NCI-H2196 treated with DMSO at 0.1 percent for 48 hours (cell line): Measurements from ENCODE around the gene DPYSL5.

Experiments used
- DNase-seq: peaks from one replicate; lab custom pipeline; 2025; ENCODE audit not compliant: unreplicated experiment; lab: John Stamatoyannopoulos, UW

The DPYSL5 gene

DNA sequence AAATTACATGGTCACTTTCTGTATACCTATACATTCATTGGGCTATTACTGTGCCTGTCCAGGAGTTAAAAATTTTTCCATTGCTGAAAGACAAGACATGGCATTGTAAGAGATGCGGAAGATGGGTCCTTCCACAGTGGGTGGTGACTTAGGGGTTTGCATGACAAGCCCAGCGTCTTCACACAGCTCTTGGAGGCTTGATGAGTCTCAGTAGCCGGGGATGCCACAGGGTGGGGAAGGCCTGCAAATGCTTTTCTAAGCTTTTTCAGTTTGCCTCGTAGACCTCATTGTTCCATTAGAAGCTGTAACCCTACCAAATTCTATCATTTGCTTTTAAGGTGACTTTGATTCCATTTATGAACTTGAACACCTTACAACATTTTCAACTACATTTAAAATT, 104.4 kb downstream of the DPYSL5 start:
- no peak for DNase-seq

DNA sequence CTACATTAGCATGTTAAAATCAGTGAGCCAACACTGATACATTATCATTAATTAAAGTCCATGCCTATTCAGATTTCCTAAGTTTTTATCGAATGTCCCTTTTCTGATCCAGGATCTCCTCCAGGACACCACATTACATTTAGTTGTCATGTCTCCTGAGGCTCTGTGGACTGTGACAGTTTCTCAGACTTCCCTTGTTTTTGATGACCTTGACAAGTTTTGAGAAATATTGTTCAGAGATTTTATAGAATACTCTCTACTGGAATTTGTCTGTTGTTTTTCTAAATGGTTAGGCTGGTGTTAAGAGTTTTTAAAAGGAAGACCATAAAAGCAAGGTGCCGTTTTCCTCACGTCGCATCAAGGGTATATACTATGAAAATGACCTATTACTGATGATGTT, 106.2 kb downstream of the DPYSL5 start:
- DNase-seq = no peak

DNA sequence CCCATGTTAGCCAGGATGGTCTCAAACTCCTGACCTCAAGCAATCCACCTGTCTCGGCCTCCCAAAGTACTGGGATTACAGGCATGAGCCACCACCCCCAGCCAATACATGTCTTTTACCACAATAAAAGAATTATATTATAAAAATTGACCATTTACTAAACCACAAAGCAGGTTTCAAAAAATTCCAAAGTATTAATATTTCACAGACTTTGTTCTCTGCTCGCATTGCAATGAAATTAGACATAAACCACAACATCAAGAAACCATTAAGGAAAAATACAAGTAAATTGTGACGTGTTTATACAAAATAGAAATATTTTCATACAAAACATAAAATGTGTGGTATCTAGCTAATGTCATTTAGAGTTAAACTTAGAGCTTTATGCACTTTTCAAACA, 109.1 kb downstream of the DPYSL5 start:
- no peak for DNase-seq

DNA sequence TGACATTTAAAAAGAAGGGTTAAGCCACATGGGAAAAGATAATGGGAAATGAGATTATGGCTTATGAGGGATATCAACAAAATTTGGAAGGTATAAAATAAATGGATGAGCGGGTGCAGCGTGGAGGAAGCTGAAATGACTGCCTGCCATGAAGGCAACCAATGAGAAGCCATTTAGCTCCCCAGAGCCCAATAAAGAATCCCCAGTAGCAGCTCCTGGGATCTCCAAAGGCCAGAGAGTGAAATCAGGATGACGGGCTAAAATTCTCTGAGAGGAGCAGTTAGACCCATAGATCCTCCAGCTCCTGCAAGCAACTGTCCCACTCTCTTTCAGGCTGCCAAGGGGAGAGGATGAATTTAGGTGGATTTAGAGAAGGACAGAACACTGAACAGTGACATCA, 109.6 kb downstream of the DPYSL5 start:
- DNase-seq = no peak

DNA sequence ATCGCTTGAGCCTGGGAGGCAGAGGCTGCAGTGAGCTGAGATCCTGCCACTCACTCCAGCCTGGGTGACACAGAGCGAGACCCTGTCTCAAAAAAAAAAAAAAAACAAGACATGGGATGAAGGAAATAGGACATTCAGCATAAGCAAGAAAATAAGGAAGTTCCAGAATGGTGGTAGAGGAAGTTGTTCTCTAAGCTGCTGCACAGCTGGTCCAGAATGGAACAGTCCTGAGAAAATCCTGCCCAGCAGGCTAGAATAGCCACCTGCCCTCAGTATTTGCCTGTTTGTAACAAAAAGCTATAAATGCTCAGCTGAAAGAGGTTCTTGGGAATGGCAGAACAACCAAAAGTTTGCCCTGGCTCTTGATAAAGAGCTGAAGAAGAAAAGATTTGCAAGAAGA, 111.4 kb downstream of the DPYSL5 start:
- no peak for DNase-seq

DNA sequence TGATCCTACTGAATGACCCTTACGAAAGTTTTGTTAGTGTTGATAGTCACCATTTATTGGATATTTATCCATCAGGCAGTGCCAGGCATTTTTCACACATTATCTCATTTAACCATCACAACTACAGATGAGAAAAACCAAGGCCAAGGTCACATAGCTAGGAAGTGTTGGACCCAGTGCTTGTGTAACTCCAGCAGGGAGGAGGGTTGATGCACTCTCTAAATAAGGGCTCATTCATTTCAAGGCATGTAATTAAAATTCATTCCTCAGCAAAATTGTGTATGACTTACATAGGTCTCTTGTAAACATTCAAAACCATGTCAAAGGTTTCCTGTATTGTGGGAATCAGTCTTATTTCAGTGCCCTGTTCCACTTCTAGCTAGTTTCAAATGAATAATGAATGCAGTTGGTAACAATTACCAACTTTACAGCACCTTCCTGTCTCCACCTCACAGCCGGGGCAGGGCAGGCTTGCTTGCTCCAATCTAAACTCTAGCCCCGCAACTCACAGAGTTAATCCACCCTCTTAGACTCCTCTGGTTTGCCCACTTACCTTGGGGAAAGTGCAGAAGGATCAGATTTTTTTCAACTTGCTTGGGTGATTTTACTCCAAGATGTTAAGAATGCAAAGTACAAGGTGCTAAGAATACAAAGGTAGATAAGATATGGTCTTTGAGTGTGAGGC, 116.7 kb downstream of the DPYSL5 start:
- DNase-seq = no peak

DNA sequence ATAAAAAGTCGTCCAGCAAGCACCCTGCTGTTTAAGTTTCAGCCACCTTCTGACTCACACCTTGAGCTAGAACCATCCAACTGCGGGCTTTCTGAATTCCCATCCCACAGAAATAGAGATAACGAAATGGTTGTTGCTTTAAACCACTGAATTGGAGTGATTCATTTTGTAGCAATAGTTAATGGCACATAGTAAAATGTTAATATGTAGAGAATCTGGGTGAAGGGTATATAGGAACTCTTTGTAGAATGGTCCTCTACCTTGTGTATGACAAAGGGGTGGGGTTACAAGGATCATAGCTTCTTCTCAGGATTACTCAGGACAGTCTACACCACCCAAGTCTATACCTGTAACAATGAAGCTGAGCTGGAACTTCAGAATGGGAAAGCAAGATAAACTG, 120.1 kb downstream of the DPYSL5 start:
- DNase-seq = no peak

DNA sequence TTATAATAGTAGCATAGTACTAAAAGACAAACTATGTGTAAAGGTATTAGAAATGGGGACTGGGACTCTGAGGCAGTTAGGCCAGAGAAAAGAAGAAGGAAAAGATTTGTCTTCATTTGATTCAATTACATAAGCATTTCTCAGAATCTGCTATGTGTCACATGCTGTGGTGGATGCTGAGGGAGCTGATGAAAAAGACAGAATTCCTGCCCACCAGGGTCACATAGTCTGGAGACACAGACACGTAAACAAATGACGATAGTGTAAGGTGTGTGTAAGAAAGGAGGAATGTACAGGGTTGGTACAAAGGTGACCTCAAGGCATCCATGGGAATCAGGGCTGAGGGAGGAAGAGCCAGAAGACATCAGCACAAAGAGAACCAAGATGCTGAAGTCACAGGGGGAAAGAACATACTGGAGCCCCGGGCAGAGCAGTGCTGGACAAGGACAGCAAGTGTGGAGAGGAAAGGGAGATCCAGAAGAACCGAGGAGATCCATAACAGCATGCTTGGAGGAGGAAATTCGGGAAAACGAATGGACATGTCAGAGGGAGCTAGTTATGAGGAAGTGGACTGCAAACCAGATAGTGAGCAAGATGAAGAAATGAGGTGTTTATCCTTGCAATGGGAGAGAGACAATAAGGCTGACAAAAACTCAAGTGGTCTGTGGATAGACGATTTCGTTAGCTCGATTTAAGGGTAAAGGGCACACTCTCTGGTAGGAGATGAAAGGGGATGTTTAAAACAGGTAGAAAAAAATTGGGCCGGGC, 121.3 kb downstream of the DPYSL5 start:
- DNase-seq = no peak

DNA sequence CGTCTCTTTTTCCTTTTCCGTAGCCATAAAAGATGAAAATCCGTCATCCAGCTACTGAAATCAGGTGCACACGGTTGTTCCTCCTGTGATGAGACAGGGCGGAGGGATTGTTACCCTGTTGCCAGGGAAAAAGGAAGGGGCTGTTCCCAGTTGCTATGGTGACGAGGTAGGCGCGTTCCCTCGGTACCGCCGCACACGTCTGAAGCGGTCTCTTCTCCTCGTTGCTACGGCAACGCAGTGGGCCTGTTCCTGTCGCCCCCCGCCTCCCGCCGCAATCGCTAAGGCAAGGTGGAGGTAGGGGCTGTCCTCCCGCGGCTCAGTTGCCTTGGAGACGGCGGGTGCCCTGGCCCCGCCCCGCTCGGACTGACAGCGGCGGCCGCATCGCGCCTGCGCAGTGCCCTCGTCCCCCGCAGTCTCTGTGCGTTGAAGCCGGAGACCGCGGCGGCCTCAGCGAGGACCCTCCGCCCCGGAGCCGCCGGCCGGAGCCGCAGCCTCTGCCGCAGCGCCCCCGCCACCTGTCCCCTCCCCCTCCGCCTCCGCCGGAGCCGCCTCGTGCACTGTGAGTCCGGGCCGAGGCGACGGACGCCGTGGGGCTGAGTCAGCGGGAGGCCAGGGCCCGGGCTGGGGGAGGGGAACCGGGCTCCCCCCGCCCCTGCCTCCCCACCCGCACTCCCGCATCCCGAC, 122.5 kb downstream of the DPYSL5 start, which contains the start of gene MAPRE3:
MAPRE3 (plus strand) TSS at position 394 of the 684 bp plus-strand sequence. CDS start 51,582 bp downstream, outside the sequence.
- peak; percentile 90 for DNase-seq

DNA sequence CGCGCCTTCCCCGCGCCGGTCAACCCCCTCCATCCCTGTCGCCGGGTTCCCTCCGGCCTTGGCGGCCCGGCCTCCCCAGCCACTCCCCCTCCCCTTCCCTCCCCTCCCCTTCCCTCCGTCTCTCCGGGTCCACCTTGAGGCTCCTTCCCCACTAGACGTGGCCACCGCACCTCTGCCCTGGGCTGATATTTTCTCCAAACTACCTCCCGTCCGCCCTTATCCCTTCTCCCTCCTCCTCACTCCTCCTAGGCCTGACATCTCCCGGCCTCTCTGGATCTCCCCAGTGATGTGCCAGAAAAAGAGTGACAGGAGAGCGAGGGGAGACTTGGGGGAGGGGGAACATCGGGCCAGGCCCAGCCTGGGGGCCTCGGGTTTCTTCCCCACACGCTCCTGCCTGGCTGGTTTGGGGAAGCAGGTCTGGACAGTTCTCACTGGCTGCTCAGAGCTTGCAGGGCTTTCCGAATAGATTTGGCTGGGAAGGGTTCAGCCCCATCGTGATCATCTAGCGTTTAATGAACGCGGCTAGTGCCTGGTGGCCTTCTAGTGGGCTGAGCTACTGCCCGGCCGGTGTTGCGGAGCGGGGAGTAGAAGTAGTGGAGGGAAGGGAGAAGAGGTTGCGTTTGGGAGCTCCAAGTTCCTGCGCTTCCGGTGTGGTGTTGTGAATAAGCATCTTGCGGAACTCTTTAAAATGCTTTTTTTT, 123.1 kb downstream of the DPYSL5 start:
- DNase-seq = no peak

DNA sequence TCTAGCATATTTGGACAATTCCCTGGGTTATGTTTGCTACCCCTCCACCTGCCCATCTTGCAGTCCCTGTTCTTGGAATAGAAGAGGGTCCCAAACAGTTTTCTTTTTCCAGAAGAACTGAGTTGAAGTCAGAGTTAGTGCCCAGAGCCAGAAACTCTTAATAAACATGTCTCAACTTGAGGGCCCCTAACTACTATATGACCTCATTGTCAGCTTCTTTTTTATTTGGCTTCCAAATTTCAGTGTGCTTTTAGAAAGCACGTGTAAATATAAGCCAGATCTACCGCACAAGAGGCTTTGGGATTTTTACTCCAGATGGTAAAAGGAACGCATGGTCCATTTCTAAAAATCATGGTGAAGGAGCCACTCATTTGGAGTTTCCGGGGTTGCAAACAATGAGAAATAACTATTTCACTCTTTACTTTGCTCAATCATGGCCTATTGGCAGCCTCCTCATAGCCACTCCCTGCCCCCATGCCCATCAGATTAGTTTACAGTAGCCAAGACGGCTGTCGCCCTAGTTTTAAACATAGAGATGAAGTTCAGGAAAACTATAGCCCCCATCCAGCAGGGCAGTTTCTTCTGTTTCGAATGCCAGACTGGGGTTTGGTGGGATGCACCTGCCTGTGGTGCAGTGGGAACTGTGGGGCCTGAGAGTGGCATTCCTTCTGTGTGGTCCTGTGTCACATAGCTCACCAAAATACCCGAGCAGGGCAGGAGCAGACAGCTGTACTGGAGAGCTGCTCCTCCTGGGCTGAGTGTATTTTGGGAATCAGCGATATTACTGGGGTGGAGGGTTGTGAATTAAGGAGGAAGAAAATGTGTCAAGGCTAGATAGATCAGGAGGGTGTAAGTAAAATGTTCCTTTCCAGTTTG, 124.2 kb downstream of the DPYSL5 start:
- no peak for DNase-seq

DNA sequence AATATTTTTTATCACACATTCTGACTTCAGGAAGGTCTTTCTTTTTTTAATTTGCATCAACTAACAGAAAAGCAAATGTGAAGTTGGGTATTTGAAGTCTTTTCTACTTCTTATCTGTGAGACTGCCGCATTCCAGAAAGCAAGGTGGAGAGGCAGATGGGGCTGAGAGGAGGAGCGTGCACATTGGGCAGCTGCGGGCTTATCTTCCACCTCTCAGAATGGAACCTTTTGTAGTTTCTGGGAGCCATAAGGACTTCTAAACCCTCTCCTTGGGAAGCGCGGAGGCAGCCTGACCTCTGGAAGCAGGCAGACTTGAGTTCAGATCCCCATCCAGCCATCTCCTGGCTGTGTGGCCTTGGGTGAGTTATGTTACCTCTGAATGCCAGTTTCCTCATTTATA, 126.4 kb downstream of the DPYSL5 start:
- no peak for DNase-seq

DNA sequence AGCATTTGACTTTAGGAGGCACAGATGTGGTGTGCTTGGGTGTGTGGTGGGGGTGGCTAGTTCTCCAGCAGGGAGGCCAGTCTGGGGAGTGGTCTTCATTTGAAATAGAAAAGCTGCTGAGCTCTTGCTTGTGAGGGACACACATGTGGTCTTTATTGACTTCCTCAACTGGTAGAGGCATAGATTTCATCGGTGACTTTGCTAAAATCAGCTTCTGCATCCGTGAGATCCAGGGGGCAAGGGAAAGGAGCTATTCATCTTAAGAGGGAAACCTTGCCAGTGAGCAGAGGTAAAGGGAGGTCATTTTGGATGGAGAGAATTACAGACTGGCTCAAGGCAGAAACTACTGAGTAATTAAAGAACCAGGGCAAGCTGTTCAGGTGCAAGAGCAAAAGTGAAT, 127.2 kb downstream of the DPYSL5 start:
- DNase-seq = no peak

DNA sequence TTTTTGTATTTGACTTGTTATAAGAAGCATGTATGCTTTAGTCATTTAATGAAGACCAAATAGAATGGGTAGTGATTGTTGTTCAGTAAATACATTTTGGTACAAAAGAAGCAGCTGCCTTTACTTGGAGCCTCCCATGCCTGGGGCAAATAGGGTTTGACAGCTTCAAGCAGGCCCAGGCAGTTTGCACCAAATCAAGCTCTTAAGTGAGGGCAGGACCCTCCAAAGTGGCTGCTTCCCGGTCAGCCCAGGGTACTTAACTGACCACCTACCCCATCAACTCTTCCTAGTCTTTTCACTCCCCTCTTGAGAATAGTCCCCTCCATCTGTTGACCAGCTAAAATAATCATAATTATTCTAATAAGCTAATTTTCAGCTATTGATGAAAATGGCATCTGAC, 127.7 kb downstream of the DPYSL5 start:
- DNase-seq = no peak

DNA sequence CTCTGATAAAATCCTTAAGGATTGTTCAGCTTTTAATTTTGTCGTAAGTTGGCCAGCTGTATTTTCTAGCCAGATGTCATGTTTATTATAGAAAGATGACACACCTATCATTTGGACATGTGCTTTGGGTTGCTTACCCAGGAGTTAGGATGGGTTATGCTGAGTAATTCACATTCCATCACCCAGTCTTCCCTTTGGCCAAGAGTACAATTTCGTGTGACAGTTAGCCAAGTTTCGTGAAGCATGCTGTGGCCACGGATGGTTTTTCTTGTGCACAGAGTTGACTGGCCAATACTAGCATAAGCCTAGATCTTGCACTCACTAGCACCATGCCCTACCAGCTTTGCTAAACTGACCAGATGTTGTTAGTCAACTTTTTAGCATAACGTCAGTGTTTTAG, 128.3 kb downstream of the DPYSL5 start:
- no peak for DNase-seq

DNA sequence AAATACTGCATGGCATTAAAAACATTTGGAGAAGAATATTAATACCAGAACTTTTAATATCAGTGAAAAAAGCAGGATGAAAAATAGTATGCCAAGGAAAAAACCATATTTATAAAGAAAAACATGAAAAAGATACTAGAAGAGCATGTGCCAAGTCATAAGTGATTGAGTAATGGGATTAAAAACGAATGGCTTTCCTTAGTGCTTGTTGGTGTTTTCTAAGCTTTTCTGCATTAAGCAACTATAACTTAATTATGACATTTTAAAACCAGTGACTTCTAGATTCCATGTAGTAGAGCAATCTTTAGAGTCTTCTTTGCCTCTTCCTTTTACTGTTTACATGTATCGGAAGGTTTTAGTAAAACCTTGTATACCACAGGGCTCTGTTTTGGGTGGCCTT, 129.1 kb downstream of the DPYSL5 start:
- no peak for DNase-seq

DNA sequence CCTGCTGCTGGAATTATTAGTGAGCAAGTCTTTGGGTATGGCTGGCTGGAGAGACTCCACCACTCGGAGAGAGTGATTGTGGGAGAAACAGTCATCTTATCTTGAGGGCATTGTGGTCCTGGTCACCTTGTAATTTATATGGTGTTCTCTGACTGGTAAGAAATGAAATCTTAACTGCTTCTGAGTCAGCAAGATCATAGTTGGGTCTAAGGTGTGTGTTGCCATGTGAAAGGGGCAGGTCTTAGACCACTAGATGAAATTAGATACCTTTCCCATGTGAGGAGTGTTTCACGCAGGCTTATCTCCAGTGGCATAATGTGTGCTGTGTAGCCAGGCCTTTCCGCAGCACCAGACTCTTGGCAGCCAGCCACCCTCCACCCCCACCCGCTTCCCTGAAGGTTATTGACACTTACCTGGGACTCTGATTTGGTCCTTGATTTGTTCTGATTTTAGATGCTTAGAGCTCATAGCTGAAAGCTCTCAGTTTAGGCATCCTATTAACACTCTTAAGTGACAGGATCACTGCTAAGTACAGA, 130.2 kb downstream of the DPYSL5 start:
- peak; percentile 35 for DNase-seq

DNA sequence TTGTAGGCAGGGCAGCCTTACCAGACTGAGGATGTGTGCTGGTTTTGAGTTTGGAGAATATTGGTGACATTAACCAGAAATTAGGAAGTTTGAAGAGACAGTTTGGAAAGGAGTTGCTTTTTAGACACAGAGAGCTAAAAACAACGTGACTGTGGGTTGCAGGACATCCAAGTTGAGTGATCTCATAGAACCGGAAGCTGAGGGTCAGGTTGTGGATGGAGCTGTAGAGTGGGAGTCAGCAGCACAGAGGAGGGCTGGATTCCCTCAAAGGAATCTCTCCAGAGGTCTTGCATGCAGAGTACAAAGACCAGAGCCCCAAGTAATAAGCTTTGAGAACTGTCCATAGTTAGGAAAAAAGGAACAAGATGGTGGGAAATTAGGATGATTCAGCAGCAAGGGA, 131.8 kb downstream of the DPYSL5 start:
- DNase-seq = no peak

DNA sequence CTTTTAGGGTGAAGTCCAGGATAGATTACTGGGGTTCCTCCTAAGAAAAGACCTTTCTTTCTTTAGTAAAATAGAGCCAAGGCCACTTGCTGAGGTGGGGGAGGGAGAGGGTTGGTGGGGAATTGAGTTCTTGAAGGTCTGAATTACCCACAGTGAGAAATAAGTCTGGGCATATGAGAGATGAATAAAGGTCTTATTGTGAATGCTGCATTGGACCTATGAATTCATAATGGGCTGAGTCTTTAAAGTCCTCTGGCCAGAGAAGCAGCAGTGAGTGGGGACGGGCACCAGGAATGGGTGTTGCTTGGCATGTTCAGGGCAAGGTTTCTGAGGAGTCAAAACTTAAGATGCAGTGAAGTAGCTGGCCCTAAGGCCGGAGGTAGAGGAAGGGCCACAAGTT, 133.0 kb downstream of the DPYSL5 start:
- no peak for DNase-seq

DNA sequence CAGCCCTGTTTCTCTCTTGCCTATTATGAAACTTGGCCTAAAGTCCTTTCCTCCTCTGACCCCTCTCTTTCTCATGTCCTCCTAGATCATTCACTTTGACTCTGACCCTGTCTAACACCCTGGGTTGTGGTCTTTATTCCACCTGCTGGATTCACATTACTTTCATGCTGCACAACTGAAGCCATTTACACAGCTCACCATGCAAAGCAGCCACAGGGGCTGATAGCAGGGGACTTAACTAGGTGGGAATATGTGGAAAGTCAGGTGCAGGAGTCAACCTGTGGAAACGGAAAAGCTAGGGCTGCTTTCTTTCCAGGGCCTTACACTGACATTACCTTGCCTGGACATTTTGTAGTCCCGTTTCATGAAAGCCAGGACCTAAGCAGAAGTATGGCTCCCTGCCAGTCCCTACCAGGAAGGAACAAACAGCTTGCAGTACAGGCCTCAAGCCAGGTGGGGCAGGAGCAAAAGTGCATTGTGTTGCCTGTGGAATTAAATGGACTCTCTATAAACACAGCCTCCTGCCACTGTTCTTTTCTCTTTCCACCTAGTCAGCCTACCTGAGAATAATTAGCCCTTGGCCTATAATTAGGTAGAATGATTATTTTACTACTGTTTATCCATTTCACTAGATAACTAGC, 134.3 kb downstream of the DPYSL5 start:
- DNase-seq = peak; percentile 90
